ENCODE results near the gene KIF24. TPM values are rescaled to one million over a fixed set of nuclear protein-coding genes. Genes with fewer than 3 reads are reported as not detected.
"Not testable (repeated sequence)": the region's sequence is repeated elsewhere in the genome, so short reads cannot be mapped to it uniquely, and the experiment has no call there.

The KIF24 gene
- total RNA-seq, 1 donor from 2014 or later: 0.33 TPM

DNA sequence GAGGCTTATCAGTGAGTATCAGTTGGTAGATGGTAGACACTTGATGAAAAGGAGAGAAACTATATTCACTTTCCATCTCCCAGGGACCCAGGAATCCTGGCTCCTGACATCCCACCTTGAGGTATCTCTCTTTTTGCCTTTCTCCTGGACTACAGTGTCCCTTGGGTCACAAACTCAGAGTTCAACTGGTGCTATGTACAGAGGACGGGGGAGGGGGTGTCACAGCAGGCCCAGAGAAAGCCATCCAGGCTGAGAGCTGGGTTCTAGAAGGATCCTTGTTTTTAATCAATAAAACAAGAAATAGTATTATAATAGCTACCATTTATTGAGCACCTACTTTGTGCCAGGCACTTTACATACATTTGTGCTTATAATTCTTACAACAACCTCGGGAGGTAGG lies 37.3 kb upstream of the KIF24 start:
- no peak for DNase-seq (ENCODE audit: low spot score)

GRCh38 chr9:34365282-34365681 lies 36.2 kb upstream of the KIF24 start:
- DNase-seq (ENCODE audit: low spot score) (peak; percentile 55), ATAC-seq (peak; percentile 55)

More for the DNA sequence above, 37.3 kb upstream of the KIF24 start:
- no peak for ATAC-seq

DNA sequence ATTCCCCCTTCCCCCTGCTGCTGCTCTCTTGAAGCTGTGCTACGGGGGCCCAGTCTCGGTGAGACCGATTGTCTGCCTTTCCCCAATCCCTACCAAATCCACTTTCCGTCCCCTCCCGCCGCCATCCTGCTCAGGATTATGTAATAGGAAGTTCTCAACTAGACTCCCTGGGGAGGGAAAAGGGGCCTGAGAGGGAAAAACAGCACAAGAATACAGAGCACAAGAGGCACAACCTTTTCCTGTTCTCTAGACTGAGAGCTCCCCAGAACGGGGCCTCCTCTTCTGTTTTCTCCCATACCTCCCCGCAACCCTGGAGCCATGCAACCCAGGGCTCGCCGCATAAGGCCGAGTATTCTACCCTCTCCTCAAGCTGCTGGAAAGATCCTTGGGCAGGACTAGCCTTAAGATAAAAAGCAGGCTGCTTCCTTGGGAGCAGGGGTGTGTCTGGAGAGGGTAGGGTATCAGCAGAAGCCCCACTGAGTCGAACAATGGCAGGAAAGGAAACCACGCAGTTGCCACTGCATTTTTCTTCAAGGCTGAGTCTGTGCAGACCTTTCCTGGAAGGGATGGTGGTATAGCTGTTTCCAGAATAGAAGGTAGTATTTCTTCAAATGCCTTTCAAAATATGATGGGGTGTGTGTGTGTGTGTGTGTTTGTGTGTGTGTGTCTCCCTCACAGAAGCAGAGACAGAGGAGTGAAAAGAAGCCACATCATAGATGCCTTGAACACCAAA lies 34.7 kb upstream of the KIF24 start:
- DNase-seq (ENCODE audit: low spot score): peak; percentile 38
- peak; percentile 36 for ATAC-seq

DNA sequence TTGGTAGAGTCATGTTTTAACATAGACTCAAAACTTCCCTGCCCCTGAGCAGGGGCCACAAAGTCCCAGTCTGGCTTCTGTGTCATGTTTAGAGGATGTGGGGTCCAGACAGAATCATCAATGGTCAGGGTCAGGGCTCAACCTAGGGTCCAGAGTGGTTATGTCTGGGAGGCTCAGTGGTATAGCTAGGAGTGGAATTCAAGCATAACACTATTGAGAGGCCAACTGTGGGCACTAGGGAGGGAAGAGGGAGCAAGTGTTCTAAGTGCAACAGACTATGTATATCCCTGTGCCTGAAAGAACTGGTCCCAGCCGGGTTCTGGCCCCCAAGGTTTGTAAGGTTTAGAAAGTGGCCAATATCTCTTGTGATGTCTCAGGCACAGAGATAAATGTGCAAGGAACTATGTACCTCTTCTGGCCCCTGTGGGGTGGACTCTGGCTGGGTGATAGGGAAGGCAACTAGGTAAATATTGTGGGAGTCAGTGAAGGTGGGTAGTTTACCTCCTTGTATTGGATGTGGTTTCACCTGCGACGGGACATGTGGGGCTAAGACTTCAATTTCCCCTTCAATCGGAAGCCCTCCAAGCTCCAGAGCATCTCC lies 33.6 kb upstream of the KIF24 start:
- peak; percentile 26 for DNase-seq (ENCODE audit: low spot score)
- ATAC-seq: no peak

DNA sequence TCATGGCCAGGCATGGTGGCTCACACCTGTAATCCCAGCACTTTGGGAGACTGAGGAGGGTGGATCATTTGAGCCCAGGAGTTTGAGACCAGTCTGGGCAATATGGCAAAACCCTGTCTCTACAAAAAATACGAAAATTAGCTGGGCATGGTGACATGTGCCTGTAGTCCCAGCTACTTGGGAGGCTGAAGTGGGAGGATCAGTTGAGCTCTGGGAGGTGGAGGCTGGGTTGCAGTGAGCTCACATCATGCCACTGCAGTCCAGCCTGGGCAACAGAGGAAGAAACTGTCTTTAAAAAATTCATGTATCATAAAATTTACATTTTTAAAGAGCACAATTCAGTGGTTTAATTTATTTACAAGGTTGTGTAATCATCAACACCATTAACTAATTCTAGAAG lies 23.9 kb upstream of the KIF24 start:
- ATAC-seq: not testable (repeated sequence)
- peak; percentile 12 for DNase-seq (ENCODE audit: low spot score)

DNA sequence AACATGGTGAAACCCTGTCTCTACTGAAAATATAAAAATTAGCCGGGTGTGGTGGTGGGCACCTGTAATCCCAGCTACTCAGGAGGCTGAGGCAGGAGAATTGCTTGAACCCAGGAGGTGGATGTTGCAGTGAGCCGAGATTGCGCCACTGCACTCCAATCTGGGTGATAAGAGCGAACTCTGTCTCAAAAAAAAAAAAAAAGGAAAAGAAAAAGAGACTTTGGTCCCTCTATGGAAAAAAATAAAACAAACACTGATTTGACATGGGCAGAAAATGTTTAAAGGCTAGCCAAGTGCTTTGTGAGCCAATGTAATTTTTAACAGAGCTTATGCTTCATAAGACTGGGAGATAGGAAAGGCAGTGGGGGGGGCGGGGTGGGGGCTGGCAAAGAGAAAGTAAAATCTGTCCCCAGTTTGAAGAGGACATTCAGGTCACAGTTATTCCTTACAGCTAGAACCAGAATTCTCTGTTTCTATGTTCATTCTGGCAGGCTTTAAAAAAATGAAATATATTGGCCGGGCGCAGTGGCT lies 23.1 kb upstream of the KIF24 start:
- ATAC-seq (peak; percentile 73), DNase-seq (ENCODE audit: low spot score) (peak; percentile 75)

DNA sequence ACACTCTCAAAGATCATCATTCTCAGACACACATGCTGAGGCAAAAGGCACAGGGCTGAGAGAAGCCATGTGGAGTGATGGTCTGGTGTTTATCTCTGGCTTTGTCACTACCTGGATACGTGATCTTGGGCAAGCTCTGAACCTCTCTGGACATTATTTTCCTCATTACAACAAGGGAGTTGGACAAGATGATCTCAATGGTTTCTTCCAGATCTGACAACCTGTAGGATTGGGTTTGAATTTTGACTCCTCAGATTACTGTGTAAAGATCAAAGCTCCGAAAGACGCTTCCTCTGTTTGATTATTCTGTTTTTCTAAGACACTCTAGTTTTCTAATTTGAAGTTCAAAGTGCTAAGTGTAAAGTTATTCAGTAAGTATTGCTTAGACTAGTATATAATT lies 20.3 kb upstream of the KIF24 start:
- no peak for ATAC-seq
- DNase-seq (ENCODE audit: low spot score): no peak

GRCh38 chr9:34347800-34348158 lies 18.7 kb upstream of the KIF24 start:
- DNase-seq (ENCODE audit: low spot score) (no peak), ATAC-seq (no peak)

DNA sequence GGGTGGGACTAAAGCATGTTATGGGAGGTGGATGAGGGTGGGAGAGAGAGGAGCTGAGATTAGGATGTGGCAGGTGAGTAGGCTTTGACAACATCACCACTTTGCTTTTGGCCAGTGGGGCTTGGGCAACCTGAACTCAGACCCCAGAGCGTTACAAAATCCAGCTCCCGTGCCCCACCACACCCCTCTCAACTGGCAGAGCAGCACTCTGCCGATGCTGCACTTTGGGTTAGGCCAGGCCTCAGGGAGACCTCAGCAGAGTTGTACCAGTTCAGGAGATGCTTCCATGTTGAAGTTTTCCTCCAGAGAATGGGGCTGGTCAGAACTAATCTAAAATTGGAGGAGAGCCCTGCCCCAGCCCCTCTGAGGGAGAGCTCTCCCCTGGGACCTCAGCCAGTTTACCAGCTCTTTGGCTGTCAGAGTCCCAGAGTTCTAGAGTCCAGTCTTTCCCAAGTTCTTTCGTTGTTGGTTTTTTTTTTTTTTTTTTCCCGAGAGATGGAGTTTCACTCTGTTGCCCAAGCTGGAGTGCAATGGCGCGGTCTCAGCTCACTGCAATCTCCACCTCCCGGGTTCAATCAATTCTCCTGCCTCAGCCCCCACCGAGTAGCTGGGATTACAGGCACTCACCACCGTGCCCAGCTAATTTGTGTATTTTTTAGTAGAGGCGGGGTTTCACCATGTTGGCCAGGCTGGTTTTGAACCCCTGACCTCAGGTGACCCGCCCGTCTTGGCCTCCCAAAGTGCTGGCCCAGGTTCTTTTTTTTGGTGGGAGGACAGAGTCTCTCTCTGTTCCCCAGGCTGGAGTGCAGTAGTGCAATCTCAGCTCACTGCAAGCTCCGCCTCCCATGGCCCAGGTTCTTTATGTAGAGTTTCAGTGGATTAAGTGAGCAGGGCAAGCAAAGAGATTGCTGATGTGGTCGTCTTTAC lies 18.1 kb upstream of the KIF24 start:
- peak; percentile 63 for ATAC-seq
- DNase-seq (ENCODE audit: low spot score): peak; percentile 91

GRCh38 chr9:34343605-34344004 lies 14.5 kb upstream of the KIF24 start:
- peak; percentile 5 for ATAC-seq
- DNase-seq (ENCODE audit: low spot score): no peak

DNA sequence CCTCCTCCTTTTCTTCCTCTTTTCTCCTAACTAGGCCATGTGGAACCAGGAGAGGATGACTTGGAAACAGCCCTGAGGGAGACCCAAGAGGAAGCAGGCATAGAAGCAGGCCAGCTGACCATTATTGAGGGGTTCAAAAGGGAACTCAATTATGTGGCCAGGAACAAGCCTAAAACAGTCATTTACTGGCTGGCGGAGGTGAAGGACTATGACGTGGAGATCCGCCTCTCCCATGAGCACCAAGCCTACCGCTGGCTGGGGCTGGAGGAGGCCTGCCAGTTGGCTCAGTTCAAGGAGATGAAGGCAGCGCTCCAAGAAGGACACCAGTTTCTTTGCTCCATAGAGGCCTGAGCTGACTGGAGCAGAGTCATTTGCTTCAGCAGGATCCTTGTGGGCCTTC lies 14.0 kb upstream of the KIF24 start:
- peak; percentile 61 for ATAC-seq
- DNase-seq (ENCODE audit: low spot score): peak; percentile 92

GRCh38 chr9:34341659-34342295 lies 12.7 kb upstream of the KIF24 start:
- no peak for ATAC-seq
- no peak for DNase-seq (ENCODE audit: low spot score)

DNA sequence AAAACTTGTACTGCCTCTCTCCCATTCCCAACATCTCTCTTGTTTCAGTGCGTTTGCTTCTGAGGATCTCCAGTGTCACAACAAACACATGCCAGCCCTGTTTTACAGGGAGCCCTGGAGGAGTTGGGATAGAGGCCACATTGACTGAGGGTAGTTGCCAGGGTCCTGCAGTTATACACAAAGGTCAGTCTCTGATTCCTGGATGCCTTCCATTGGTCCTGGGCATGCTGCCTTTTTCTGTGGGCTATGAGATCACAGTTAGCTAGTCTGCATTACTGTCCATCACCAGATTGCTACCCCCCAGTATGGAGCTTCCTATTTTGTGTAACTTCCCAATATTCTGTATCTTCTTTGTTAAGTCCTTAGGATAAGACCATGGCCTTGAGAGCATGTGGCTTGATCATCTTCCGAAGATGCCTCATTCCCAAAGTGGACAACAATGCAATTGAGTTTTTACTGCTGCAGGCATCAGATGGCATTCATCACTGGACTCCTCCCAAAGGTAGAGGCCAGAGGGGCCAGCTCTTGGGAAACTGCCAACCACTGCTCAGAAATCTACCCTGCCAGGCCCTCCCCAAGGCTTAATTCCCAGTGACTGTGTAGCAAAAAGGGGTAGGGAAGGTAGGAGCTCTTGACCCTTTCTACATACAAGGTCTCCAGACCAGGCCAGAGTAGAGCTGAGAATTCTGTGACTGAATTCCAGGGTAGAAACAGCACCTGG lies 9.8 kb upstream of the KIF24 start:
- ATAC-seq: peak; percentile 82
- peak; percentile 88 for DNase-seq (ENCODE audit: low spot score)

- not testable (repeated sequence) for ATAC-seq; DNase-seq (ENCODE audit: low spot score)
These were observed 9.0 kb upstream of the KIF24 start for GRCh38 chr9:34338079-34338478.

DNA sequence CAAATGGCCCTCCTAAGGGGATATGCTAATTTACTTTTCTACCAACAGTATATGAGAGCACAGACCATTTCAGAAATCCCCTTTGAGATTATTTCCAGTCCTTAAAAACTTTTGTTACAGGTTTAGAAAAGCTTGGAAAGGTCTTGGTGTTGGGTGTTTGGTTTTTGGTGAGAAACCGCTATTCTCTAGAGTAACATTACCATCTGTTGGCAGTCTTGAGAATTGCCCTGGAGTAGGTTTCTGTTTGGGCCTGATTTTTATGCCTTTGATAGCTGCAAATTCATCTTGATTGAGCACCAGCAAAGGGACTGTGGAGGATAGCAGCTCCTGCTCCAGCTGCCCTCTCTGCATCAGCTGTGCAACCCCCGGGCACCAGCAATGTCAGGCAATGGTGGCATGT lies 8.3 kb upstream of the KIF24 start:
- DNase-seq (ENCODE audit: low spot score) (no peak), ATAC-seq (no peak)

GRCh38 chr9:34335376-34335775 lies 6.3 kb upstream of the KIF24 start:
- ATAC-seq (no peak), DNase-seq (ENCODE audit: low spot score) (no peak)

DNA sequence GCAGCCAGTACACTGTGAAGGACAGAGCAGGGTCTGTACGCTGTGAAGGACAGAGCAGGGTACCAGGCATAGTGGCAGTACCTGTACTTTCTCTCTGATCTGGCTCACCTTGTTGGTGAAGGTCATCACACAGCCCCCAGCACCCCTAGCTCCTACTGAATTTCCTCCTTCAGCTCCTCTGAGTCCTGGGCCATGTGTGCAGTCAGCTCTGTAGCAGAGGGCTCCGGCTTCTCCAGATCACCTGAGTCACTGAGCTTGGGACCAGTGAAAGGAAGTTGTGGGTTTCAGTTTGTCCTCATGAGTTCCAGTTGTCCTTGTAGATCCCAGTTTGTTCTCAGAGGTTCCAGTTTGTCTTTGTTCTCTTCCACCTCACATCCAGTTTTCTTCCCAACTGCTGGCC lies 5.8 kb upstream of the KIF24 start:
- DNase-seq (ENCODE audit: low spot score): no peak
- no peak for ATAC-seq

GRCh38 chr9:34334337-34334824 lies 5.3 kb upstream of the KIF24 start:
- no peak for ATAC-seq

GRCh38 chr9:34333836-34334235 lies 4.8 kb upstream of the KIF24 start:
- no peak for DNase-seq (ENCODE audit: low spot score)
- ATAC-seq: no peak

More at GRCh38 chr9:34334337-34334824, 5.3 kb upstream of the KIF24 start:
- no peak for DNase-seq (ENCODE audit: low spot score)
